Esophagus squamous epithelium (tissue), 5 donors: ENCODE results near the gene LRRC19. TPM values are rescaled to one million over a fixed set of nuclear protein-coding genes. Genes with fewer than 3 reads are reported as not detected.

Source experiments
- DNase-seq: peaks from one replicate; lab custom pipeline; 2025; lab: John Stamatoyannopoulos, UW
- H3K27ac ChIP-seq, 4 donors: fragments of 200-600 bp; sonication (generic); one replicate each; pipeline ENCODE4 v1.5.1; 2016 to 2019; ENCODE audit warnings: mild to moderate bottlenecking in 1 of 4
- H3K27me3 ChIP-seq, 4 donors: fragments of 200-600 bp; sonication (generic); 1 replicate in 3 of 4; 2 replicates in 1 of 4; pipeline versions ENCODE4 v1.5.1 to v1.6.0; 2017 to 2021; ENCODE audit warnings: antibody characterized with exemption in 1 of 4
- H3K36me3 ChIP-seq, 3 donors: fragments of 200-600 bp; sonication (generic); one replicate each; pipeline ENCODE4 v1.5.1; 2016 to 2019
- H3K4me1 ChIP-seq, 3 donors: fragments of 200-600 bp; sonication (generic); one replicate each; pipeline ENCODE4 v1.5.1; 2017 to 2019
- H3K4me3 ChIP-seq, 4 donors: fragments of 200-600 bp; sonication (generic); 1 replicate in 3 of 4; 2 replicates in 1 of 4; pipeline ENCODE4 v1.5.1; 2016 to 2019; ENCODE audit warnings: mild to moderate bottlenecking in 2 of 4, moderate library complexity in 1 of 4
- H3K9me3 ChIP-seq, 3 donors: fragments of 200-600 bp; sonication (generic); one replicate each; pipeline ENCODE4 v1.5.1; 2016 to 2019
- POLR2A ChIP-seq, 4 donors: fragments of 450-650 bp; IDR thresholded peaks; one replicate each; pipeline ENCODE4 v1.6.1; 2017; ENCODE audit warnings: antibody characterized with exemption in 4 of 4, mild to moderate bottlenecking in 4 of 4, moderate library complexity in 3 of 4
- WGBS, 2 donors: methylation state at CpG; one replicate each; pipeline ENCODE4 v1.1.5; 2018; 5-methylcytosine and 5-hydroxymethylcytosine counted together
- intact Hi-C: fragments of 100-400 bp; cut with DNase I; formaldehyde crosslinking; loops from one replicate; pipeline ENCODE4 v1.15.0; 2022
- total RNA-seq, 4 donors: library from RNA; depleted of rRNA; stranded (reverse); fragments of >200 nt; gene quantifications; one replicate each; pipeline ENCODE4 v1.1.0, GENCODE V29; 2016
- TF ChIP-seq, protein P1 (sequence below), 6 experiments: fragments of 450-650 bp in 4 of 6; fragments of 200-600 bp in 2 of 6; sonication (generic) in 2 of 6; IDR thresholded peaks; one replicate each; pipeline ENCODE4 v1.5.1; 2016 to 2019; ENCODE audit warnings: antibody characterized with exemption in 6 of 6, mild to moderate bottlenecking in 4 of 6, moderate library complexity in 4 of 6
- donor health status: DM: yes; HTN: yes; CAD: no.

Gene LRRC19
- total RNA-seq, 4 donors from 2014 or later, result not detected

DNA sequence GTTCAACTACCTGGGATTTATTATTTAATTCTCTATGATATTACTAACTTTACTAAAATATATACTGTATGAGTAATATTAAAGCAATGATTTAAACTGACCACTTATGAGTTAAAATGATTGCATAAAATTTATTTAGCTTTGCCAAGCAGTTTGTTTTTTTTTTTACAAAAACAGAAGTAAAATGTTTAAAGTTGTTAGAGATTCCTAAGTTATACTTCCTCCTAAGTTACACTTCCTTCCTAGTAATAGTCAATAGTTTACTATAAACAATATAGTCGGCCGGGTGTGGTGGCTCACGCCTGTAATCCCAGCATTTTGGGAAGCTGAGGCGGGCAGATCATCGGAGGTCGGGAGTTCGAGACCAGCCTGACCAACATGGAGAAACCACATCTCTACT, 23.7 kb upstream of the LRRC19 start:
- H3K4me3 ChIP-seq, result no peak overlapping the region
- intact Hi-C loops, result no loop called here
- TF ChIP-seq, protein P1, sequence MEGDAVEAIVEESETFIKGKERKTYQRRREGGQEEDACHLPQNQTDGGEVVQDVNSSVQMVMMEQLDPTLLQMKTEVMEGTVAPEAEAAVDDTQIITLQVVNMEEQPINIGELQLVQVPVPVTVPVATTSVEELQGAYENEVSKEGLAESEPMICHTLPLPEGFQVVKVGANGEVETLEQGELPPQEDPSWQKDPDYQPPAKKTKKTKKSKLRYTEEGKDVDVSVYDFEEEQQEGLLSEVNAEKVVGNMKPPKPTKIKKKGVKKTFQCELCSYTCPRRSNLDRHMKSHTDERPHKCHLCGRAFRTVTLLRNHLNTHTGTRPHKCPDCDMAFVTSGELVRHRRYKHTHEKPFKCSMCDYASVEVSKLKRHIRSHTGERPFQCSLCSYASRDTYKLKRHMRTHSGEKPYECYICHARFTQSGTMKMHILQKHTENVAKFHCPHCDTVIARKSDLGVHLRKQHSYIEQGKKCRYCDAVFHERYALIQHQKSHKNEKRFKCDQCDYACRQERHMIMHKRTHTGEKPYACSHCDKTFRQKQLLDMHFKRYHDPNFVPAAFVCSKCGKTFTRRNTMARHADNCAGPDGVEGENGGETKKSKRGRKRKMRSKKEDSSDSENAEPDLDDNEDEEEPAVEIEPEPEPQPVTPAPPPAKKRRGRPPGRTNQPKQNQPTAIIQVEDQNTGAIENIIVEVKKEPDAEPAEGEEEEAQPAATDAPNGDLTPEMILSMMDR (IDR thresholded peaks at IDR 0.05), result no peak
- no peak for TF ChIP-seq POLR2A (IDR thresholded peaks at IDR 0.05)
- no peak overlapping the region for H3K27ac ChIP-seq
- no peaks in the 10 kb centered on the region for H3K9me3 ChIP-seq
- no peaks in the 10 kb centered on the region for H3K27me3 ChIP-seq
- no peak for DNase-seq
- H3K4me1 ChIP-seq, result no peaks in the 10 kb centered on the region
- 75 to 81% methylated on average over 7 of the region's 7 CpGs for WGBS, 2 donors
- peaks cover 0 to 19% (median 0%) of the 10 kb centered on the region in 3 donors for H3K36me3 ChIP-seq

DNA sequence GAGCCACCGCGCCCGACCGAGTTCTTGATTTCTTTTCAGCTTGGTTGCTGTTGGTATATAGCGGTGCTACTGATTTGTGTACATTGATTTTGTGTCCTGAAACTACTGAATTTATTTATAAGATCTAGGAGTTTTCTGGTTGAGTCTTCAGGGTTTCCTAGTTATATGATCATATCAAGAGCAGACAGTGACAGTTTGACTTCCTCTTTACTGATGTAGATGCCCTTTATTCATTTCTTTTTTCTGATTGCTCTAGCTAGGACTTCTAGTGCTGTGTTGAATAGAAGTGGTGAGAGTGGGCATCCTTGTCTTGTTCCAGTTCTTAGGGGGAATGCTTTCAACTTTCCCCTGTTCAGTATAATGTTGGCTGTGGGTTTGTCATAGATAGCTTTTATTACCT, 17.4 kb upstream of the LRRC19 start:
- Histone ChIP-seq H3K4me3 (no peak overlapping the region), H3K27me3 (no peaks in the 10 kb centered on the region), H3K27ac (no peak overlapping the region), H3K36me3 (peaks cover 0 to 57% (median 2%) of the 10 kb centered on the region in 3 donors), H3K9me3 (no peaks in the 10 kb centered on the region), H3K4me1 (no peaks in the 10 kb centered on the region)
- TF ChIP-seq, protein P1 (IDR thresholded peaks at IDR 0.05), result no peak
- TF ChIP-seq POLR2A (IDR thresholded peaks at IDR 0.05), result no peak
- WGBS, 2 donors, result 90 to 93% methylated on average over 5 of the region's 5 CpGs
- DNase-seq, result no peak
- intact Hi-C loops, result no loop called here

DNA sequence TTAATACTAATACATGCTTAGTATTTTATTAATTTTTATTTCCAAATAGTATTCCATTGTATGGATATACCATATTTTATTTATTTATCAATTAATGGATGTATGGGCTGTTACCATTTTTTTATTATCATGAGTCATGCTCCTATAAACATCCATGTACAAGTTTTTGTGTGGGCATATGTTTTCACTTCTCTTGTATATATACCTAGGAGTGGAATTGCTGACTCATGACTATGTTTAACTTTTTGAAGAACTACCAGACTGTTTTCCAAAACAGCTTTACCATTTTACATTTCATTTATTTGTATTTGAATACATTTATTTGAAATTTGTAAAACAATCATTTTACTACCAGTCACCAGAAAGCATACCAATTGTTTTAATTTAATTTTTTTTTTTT, 14.1 kb upstream of the LRRC19 start:
- Histone ChIP-seq H3K27ac (no peak overlapping the region), H3K9me3 (no peaks in the 10 kb centered on the region), H3K27me3 (no peaks in the 10 kb centered on the region), H3K4me3 (no peak overlapping the region), H3K4me1 (no peaks in the 10 kb centered on the region), H3K36me3 (peaks cover 0 to 80% (median 2%) of the 10 kb centered on the region in 3 donors)
- intact Hi-C loops, result no loop called here
- TF ChIP-seq POLR2A (IDR thresholded peaks at IDR 0.05), result no peak
- TF ChIP-seq, protein P1 (IDR thresholded peaks at IDR 0.05), result no peak
- no peak for DNase-seq

DNA sequence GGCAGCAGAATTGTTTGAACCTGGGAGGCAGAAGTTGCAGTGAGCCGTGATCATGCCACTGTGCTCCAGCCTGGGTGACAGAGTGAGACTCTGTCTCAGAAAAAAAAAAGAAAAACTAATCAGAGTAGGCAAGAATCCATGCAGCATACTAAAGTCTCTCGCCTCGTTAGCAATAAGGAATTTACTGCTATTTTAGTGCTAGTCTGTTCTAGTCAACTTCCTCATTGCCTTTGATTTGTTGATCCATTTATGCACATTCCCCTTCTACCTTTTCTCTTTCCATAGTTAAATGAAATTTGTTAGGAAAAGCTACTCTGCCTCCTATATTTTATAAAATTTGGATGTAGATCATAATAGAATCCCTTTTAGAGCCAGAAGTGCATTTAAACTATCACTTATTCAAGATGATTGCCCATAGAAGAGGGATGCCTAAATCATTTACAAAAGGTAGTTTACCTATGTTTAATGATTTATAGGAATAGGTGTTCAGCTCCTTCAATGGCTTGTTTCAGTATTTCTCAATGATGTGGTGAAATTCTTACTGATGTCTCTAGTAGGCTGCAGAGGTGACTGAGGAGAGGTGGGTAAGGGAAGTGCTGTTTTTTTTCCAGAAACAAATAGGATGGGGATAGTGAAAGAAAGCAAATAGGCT, 1.9 kb downstream of the LRRC19 start:
- TF ChIP-seq, protein P1 (IDR thresholded peaks at IDR 0.05), result no peak
- TF ChIP-seq POLR2A (IDR thresholded peaks at IDR 0.05), result no peak
- WGBS, 2 donors, result 64 to 72% methylated on average over 3 of the region's 3 CpGs
- Histone ChIP-seq H3K36me3 (peaks cover 0 to 5% (median 0%) of the 10 kb centered on the region in 3 donors), H3K27me3 (no peaks in the 10 kb centered on the region), H3K9me3 (no peaks in the 10 kb centered on the region), H3K4me1 (no peaks in the 10 kb centered on the region), H3K27ac (no peak overlapping the region), H3K4me3 (no peak overlapping the region)
- no peak for DNase-seq
- intact Hi-C loops, result no loop called here

DNA sequence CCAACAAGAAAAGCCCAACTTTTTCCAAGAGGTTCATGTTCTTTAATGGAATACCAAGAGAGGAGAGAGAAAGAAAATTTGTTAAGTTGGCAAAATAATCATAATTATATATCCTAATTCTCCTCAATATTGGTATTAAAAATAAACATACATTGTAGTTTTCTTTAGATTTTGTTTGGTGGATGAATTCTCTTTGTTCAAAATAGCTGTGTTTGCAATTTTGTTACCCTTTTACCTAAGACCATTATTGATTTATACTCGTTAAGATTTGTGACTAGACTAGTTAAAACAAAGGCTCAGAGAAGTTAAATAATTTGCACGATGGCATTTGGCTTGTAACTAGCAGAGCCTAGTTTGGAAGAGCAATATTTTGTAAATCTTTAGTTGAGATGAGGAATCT, 9.7 kb downstream of the LRRC19 start:
- no peak for DNase-seq
- TF ChIP-seq, protein P1 (IDR thresholded peaks at IDR 0.05), result no peak
- TF ChIP-seq POLR2A (IDR thresholded peaks at IDR 0.05), result no peak
- no peaks in the 10 kb centered on the region for H3K4me1 ChIP-seq
- H3K4me3 ChIP-seq, result no peak overlapping the region
- H3K36me3 ChIP-seq, result peaks cover 0 to 19% (median 0%) of the 10 kb centered on the region in 3 donors
- no peaks in the 10 kb centered on the region for H3K27me3 ChIP-seq
- intact Hi-C loops, result no loop called here
- WGBS, 2 donors, result 73 to 91% methylated on average over 2 of the region's 2 CpGs
- no peak overlapping the region for H3K27ac ChIP-seq
- H3K9me3 ChIP-seq, result no peaks in the 10 kb centered on the region
